GM21723 (cell line): ENCODE data around the gene FAM89B.
A peak's percentile ranks its signal among the peaks of the same experiment; 100 is the strongest.

ENCODE experiments used
- ATAC-seq: cut with Tn5 transposase; IDR thresholded peaks from one replicate; pipeline ENCODE4 v1.9.1; 2021; ENCODE audit warnings: mild to moderate bottlenecking, moderate library complexity; ENCODE audit not compliant: unreplicated experiment

Gene FAM89B

DNA sequence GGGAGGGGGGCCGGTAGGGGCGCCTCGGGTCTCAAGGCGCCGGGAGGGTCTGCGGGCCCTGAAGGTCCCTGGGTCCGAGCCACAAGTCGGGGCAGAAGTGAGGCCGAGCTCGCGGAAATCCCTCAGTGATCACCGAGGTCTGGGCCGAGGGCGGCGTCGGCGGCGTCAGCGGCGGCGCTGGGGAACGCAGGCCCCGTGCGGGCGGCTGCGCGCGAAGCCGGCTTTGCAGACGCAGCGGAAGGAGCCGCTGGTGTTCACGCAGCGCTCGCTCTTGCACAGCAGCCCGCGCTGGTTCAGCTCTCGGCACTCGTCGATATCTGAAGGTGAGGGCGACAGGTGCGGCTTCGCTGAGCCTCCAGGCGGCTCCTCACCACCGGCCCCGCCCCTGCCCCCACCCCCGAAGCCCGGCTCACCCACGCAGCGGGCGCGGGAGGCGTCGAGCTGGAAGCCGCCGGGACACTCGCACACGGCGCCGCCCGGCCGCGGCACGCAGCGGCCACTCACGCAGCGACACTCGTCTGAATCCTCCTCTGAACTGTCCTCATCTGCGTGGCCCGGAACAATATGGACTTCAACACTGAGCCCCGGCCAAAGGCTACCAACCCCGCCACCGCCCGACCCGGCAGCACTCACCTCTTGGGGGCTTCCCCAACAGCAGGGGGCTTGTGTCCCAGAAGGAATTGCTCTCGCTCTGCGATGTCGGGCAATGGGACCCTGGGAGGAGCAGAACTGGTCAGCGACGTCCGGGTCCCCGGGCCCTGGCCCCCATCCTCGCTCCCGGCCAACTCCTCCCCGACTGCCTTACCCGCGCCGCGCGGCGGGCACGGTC is 33.2 kb upstream of the FAM89B start:
- no peak for ATAC-seq

DNA sequence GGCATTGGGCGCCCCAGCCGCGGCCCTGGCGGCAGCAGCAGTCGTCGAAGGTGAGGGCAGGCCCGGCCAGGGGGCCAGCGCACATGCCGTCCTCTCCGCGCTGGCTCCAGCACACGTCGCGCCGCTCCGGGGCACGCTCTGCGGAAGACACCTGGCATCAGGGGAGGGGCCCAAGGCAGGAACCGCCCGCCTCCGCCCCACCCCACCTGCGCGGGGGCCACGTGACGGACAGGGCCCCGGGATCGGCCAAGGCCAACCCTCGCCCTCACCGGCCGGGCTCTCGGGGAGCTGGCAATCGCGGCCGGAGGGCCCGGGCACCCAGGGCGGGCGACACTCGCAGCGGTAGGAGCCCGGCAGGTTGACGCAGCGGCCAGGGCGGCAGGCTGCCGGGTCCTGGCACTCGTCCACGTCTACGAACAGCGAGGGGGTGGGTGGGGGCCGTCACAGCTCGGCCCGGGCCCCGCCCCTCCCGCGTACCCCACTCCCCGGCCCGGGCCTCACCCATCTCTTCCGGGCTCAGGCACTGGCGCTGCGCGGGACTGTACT is 32.5 kb upstream of the FAM89B start:
- peak; percentile 56 for ATAC-seq

DNA sequence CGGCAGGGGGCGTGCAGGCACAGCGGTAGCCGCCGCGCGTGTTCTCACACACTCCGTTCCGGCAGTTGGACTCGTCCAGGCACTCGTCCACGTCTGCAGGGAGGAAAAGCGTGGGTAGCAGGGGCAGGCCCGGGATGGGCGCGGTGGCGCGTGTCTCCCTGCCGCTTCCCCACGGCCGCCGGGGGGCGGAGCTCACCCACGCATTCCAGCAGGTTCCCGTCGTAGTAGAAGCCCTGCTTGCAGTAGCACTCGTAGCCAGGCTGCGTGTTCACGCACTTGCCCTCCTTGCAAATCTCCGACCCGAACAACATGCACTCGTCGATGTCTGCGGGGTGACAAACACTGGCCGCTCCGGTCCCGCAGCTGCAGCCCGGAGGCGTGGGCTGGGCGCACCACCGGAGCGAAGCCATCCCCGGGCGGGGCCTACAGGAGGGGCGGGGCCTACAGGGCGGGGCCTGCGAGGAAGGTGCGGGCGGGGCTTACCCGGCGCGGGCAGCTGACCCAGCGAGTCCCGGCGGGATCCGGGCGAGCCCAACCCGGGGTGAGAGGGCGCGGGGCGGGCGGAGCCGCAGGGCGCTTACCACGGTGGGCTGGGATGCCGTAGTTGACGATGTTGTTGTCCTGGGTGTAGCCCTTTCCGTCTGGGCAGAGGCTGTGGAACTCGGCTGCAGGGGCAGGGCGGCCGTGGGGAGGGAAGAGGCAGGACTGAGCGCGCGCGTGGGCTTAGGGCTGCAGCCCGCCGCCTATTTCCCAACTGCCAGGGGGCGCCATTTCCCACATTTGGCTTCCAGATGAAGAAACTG is 31.8 kb upstream of the FAM89B start:
- peak; percentile 58 for ATAC-seq

DNA sequence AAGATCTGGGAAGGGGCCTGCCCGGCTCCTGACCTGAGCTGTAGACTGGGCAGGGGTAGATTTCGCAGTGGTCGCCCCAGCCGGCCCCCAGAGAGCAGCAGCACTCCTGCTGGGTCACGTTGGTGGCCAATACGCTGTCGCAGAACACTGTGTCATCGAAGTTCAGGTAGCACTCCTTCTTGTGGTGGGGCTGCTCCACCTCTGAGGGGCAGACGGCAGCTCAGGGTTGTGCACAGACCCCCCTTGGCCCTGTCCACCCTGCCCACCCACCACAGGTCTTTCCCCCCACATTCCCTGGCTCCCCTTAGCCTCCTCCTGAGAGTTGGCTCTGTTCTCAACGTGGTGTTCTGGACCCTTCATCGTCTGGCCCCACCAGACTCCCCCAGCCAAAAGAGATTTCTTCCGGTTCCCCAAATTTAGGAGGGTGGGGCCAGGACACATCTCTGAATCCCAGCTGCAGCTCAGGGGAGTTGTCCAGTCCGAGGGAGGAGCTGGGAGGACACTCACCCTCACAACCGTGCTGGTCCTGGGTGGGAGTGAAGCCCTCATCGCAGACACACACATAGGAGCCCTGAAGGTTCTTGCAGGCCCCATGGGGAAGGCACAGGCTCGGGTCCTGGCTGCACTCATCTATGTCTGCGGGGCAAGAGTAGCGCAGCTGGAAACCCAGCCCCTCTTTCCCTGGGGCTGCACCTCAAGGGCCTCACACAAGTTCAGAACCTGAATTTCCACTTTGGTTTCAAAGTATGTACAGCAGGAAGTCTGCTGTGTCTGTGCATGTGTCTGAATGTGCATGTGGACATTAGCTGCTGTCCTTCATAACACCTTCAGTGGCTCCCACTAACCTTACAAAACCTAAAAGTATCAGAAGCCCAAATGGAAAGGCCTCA is 31.0 kb upstream of the FAM89B start:
- ATAC-seq: no peak

DNA sequence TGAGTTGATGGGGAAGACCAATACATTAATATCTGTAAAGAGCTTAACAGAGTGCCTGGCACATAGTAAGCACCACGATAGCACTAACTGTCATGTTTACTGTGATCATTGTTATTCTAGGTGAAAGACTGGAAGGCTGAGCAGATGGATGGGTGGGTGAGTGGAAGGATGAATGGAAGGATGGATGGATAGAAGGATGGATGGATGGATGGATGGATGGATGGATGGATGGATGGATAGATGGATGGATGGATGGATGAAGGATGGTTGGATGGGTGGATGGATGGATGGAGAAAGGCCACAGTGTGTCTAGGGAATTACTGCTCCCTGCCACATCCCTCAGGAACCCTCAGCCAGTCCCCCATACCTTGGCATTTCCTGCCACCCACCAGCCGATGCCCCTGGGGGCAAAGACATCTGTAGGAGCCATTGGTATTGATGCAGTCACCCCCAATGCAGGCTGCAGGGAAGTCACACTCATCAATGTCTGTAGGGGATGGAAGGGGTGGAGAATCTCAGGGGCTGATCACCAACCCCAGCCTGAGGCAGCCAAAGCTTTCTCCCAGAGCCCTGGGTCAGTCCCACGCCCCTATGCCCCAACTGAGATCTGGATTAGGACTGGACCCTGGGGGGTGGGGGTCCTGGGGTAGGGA is 29.5 kb upstream of the FAM89B start:
- ATAC-seq: no peak

DNA sequence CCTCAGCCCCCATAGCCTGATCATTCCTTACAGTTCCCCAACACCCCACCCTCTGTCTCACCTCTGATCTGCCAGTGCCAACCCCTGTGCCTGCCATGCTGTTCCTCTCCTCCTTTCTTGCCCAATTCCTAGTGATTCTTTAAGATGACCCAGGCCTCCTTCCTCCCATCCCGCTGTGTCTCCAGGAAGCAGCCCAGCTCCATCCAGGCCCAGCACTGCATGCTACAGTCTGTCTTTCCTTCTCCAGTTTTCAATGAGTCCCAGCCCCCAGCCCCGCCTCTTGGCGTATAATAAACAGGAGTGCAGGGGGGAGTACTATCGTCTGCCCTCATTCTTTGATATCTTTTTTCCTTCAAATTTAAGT is 26.5 kb upstream of the FAM89B start:
- ATAC-seq: no peak

DNA sequence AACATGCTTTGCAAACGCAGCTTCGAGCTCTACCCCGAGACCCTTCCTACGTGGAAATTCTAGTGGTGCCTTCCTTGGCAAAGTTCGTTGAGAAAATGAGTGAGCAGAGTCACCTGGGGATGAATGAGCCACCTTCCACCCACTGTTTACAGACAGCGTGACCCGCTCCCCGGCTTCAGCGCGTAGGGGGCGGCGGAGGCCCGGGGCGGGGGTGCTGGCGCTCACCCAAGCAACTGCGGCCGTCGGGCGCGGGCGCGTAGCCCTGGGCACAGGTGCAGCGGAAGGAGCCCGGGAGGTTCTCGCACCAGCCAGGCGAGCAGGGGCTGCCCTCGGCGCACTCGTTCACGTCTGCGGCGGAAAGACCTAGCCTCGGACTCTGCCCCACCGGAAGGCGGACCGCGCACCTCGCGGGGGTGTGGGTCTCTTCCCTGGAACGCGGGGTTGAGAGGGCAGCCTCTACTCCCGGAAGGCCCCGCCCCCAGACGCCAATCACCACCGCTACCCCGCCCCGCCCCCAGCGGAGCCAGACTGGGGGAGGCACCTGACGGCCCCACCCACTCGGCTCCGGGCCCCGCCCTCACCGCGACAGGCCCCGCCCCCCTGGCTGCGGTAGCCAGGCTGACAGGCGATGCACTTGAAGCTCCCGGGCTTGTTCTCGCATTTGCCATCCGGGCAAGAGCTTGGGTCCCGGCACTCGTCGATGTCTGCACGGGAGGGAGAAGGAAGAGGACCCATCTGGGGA is 25.9 kb upstream of the FAM89B start:
- peak; percentile 73 for ATAC-seq

DNA sequence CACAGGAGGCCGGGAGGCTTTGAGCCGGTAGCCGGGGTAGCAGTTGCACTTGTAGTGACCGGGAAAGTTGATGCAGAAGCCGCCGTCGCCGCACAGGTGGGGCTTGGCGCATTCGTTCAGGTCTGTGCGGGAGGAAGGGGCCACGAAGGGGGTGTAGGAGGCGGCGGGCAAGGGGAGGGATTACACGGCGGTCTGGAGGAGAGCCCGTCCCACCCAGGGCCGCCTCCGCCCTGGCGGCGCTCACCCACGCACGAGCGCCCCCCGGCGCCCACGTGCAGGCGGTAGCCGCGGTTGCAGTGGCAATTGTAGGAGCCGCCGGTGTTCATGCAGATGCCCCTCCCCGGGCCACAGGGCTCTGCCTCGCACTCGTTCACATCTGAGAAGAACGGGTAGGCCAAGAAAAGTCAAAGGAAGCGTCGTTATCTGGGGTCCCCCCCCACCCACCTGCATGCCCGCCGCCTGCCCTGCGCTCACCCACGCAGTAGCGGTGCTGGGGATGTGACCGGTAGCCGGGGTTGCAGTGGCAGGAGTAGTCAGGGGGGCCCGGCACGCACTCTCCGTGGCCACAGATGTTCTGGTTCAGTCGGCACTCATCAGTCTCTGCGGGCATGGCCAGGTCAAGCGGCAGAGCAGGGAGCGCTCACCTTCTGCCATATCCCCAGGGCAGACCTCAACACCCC is 24.8 kb upstream of the FAM89B start:
- no peak for ATAC-seq

DNA sequence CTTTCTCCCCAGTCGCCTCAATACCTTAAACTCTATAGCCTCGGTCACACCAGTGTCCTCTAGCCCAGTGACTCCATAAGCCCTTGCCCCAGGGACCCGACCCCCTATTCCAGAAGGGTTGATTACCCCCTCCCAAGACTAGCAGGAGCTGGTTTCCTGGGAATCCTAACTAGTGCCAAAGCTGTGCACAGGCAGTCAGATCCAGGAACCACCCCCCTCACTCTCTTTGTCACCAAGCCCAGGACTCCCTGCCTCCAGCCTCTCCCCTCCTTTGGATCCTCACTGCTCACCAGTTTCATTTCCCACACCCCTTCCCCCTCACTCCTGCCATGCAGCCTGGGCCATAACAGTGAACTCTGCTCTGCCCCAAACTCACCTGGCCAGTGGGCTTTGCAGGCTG is 23.9 kb upstream of the FAM89B start:
- ATAC-seq: no peak

DNA sequence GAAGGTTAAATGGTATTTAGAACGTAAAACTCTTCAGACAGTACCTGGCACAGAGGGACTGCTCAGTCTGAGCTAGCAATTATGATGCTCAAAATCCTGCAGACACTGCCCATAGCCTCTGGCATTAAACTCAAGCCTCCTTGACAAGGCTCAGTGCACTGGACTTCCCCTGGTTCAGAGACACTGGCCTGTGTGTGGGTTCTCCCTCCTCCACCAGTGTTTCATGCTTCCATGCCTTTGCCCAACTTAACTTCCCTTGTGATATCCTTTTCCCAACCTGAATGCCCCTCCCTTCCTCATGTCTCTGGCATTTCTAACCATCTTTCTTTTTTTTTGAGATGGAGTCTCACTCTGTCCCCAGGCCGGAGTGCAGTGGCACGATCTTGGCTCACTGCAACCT is 23.2 kb upstream of the FAM89B start:
- no peak for ATAC-seq

DNA sequence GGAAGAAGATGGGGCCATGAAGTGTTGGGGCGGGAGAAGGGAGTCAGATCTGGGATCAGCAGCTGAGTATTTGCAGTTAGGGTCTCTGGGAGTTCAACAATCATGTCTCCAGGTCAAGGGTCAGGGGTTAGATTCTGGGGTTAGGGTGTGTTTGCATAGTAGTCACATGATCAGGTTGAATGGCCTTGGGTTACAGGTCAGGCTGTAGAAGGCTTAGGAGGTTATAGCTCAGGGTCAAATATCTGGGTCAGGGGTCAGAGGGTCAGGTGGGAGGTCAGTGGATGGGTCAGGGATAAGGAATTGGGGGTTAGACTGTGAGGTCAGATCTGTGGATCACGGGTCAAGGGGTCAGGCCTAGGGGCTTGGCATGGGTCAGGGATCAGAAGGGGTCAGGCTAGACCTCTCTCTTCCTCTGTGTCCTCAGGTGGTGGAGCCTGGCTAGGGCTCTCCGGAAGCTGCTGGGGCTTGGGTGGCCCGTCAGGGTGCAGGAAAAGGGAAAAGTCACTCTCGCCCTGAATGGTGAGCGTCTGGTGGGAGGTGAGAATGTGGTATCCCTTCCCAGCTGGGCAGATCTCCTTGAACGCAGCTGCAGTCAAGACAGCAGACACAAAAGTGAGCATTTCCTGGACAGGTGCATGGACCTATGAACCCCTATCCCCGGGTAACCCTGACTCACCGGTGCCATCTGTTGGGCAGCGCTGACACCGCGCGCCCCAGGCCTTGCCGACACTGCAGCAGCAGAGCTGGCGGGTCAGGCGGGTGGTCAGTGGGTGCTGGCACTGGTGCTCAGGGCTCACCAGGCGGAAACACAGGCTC is 20.6 kb upstream of the FAM89B start:
- ATAC-seq: no peak

DNA sequence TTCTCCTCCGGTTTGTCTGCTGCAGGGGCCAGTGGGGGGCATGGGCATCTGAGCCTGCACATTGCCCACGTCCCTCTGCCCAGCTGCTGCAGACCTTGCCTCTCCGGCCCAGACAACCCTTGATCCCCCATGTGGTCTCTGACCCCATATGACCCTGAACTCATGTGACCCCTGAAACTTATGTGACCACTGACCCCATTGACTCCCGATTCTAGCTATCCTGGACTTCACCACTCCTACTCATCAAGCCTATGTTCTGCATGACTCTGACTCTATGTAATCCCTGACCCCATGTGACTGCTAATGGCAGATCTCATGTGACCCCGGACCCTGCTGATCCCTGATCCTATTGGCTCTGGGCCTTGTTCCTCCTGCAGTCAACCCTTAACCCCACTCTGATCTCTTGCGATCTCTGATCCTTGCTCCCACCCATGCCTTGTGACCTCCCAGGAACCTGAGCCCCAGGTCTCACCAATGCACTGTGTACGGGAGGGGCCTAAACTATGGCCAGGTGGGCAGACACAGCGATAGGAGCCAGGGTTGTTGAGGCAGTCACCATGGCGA is 19.9 kb upstream of the FAM89B start:
- no peak for ATAC-seq

DNA sequence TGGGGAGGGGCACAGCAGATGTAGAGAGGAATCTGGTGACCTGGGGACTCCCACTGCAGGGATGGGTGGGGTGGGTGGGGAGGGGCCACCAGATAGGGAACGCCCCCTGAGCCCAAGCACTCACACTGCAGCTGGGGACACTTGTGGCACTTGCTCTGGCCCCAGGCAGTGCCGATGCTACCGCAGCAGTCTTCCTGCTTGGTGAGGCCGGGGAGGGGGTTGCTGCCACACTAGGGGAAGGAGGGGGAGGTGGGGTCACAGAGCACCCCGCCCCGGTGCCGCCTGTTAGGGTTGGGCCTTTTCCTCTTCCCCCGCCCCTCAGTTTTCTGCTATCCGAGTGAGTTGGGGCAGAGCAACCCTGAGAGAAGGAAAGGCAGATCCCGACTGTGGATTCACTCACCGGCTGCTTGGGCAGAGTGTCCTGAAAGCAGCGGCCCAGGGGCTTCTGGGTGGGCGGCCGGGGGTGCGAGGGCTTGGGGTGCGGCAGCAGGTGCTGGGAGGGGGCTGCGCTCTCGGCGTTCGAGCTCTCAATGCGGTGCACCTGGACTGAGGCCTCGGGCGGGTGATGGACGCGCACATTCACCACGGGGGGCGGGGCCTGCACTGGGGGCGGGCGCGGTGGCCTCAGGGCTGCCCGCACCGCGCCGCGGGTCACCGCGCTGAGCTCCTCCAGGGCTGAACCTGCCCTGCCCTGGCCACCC is 18.9 kb upstream of the FAM89B start:
- ATAC-seq: no peak

DNA sequence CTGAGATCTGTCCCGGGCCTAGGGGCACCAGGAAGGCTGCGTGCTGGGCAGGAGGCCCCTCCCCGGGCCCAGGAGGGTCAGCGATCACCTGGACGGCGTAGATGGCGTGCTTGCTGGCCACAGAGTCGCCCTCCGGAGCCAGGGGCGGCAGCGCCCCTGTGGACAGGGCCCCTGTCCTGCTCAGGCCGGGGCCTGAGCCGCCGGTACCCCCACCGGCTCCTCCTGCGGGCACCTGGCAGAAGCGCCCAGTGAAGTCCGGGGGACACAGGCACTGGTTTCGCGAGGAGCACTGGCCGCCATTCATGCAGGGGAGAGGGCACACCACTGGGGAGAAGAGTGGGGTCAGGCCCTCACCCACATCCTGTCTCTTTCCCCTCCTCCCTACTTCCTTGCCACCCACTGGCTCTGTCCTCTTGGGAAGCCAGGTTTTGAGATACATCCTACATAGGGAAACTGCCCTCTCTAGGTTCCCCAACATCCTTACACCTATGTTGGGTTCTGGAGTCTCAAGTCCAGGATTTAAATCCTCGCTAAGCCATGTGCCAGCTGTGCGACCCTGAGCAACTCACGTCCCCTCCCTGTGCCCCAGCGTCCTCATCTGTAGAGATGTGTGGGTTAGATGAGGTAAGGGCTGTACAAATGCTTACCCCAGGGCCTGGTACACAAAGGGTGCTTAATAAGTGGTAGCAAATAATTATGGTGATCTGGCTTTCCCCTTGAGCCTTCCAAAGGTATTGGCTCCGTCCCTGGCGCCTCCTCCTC is 18.1 kb upstream of the FAM89B start:
- no peak for ATAC-seq

DNA sequence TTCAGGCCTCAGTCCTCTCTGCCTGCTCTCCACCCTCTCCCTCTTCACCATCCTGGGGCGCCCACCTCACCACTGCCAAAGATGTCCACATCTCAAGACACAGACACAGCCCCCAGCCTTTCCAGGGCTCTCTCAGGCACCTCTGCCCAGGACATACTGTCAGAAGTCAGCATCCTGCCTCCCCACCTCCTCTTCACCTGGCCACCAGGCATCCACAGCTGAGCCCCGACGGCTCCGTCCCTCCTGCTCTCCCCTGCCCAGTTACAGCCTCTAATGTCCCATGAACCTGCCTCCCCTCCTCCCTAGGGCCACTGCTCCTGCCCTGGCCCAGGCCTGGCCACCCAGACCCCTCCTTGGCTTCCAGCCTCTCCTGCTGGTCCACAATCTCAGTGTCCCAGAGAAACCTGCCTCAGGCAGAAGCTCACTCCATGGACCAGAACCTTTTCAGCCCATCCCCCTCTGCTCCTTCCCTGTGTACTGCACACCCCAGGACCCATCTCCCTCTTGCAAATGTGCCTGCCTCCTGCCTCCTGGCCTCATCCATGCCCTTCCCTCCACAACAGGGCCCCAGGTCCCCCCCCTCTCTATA is 17.4 kb upstream of the FAM89B start:
- no peak for ATAC-seq

DNA sequence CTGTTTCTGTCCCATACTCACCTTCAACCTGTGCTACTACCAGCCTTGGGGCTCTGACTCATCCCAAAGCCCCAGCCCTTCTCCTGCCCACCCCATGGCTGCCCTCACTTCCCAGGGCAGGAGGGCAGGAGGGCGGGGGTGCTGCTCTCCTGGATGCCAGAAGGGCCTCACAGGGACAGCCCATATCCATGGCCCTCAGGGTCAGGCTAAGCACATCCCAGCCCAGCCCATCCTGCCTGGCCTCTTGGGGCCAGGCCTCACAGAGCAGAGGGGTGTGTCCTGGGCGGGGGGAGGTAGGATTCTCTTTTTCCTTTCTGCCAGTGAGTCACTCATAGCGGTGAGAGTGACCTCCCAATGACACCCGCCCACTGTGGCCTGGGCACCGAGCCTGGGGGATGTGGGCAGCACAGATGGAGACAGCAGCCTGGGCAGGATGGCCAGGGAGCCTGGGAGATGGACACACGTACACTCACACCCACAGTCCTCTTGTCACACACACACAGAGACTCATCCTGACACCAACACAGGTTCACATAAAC is 16.6 kb upstream of the FAM89B start:
- no peak for ATAC-seq
